Prostate gland (tissue), 2 donors: Measurements from ENCODE around the gene FBXL13. TPM values are rescaled to one million over a fixed set of nuclear protein-coding genes. Genes with fewer than 3 reads are reported as not detected.

Experiments used
- DNase-seq: peaks from one replicate; pipeline ENCODE4 v3.0.0-alpha.2; 2019; ENCODE audit warnings: low spot score
- H3K27ac ChIP-seq, 2 donors: fragments of 200-600 bp; sonication (generic); 2 replicates each; pipeline ENCODE4 v1.5.1; 2017 to 2019
- H3K27me3 ChIP-seq: fragments of 200-600 bp; sonication (generic); replicated peaks from 2 replicates; pipeline ENCODE4 v1.5.1; 2019; ENCODE audit not compliant: insufficient read depth
- H3K36me3 ChIP-seq, 2 donors: fragments of 200-600 bp; sonication (generic); 1 replicate in 1 of 2; 2 replicates in 1 of 2; pipeline versions ENCODE4 v1.5.1 to v1.8.1; 2017 to 2019
- H3K4me1 ChIP-seq: fragments of 200-600 bp; sonication (generic); replicated peaks from 2 replicates; pipeline ENCODE4 v1.5.1; 2019
- H3K4me3 ChIP-seq, 2 donors: fragments of 200-600 bp; sonication (generic); 2 replicates each; pipeline ENCODE4 v1.5.1; 2017 to 2019
- H3K9me3 ChIP-seq: fragments of 200-600 bp; sonication (generic); 2 replicates; pipeline ENCODE4 v1.5.1; 2017
- POLR2A ChIP-seq: fragments of 450-650 bp; IDR thresholded peaks from one replicate; pipeline ENCODE4 v1.6.1; 2016; ENCODE audit warnings: antibody characterized with exemption, mild to moderate bottlenecking
- POLR2AphosphoS5 ChIP-seq: sonication (generic); formaldehyde crosslinking; IDR thresholded peaks from one replicate; pipeline ENCODE4 v1.6.1; 2017; ENCODE audit warnings: antibody characterized with exemption
- WGBS: methylation state at CpG from one replicate; pipeline ENCODE4 v1.1.5; 2018; 5-methylcytosine and 5-hydroxymethylcytosine counted together
- intact Hi-C: fragments of 100-400 bp; cut with DNase I; formaldehyde crosslinking; loops from one replicate; pipeline ENCODE4 v1.14.2; 2022
- total RNA-seq, 2 donors: library from RNA; depleted of rRNA; stranded (reverse); fragments of >200 nt; gene quantifications; one replicate each; pipeline ENCODE4 v1.1.0, GENCODE V29; 2016
- TF ChIP-seq, protein P1 (sequence below), 4 experiments: fragments of 200-600 bp in 2 of 4; fragments of 450-650 bp in 2 of 4; sonication (generic) in 2 of 4; IDR thresholded peaks; 1 replicate in 3 of 4; 2 replicates in 1 of 4; pipeline ENCODE4 v1.5.1; 2016 to 2019; ENCODE audit warnings: antibody characterized with exemption in 4 of 4, mild to moderate bottlenecking in 2 of 4, moderate library complexity in 2 of 4

The FBXL13 gene
- total RNA-seq, 2 donors from 2014 or later, result 2.6 to 5.4 TPM

DNA sequence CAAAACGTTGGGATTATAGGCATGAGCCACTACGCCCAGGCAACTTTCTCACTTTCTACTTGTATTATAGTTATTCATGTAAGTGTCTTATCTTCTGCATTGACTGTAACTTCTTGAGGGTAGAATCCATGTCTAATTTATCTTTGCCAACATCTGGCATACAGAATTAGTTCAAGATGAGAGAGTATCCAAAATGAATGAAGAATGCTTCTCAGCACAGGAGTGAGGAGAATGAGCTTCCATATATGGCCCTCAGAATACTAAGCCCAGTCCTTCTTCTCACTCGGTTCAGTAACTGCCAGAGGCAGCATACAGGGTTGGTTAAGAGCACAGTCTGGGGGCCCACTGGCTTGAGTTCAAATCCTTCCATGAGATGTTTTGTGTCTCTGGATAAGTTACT, 236.8 kb downstream of the FBXL13 start:
- H3K4me3 ChIP-seq, result no peak overlapping the region
- 82% methylated on average over 3 of the region's 3 CpGs for WGBS
- H3K36me3 ChIP-seq, result no peaks in the 10 kb centered on the region
- DNase-seq, result no peak
- no peak for TF ChIP-seq POLR2AphosphoS5
- TF ChIP-seq, protein P1, sequence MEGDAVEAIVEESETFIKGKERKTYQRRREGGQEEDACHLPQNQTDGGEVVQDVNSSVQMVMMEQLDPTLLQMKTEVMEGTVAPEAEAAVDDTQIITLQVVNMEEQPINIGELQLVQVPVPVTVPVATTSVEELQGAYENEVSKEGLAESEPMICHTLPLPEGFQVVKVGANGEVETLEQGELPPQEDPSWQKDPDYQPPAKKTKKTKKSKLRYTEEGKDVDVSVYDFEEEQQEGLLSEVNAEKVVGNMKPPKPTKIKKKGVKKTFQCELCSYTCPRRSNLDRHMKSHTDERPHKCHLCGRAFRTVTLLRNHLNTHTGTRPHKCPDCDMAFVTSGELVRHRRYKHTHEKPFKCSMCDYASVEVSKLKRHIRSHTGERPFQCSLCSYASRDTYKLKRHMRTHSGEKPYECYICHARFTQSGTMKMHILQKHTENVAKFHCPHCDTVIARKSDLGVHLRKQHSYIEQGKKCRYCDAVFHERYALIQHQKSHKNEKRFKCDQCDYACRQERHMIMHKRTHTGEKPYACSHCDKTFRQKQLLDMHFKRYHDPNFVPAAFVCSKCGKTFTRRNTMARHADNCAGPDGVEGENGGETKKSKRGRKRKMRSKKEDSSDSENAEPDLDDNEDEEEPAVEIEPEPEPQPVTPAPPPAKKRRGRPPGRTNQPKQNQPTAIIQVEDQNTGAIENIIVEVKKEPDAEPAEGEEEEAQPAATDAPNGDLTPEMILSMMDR (IDR thresholded peaks at IDR 0.05), result no peak
- no peak for TF ChIP-seq POLR2A
- H3K4me1 ChIP-seq, result no peaks in the 10 kb centered on the region
- H3K27ac ChIP-seq, result no peak overlapping the region
- intact Hi-C loops, result no loop called here
- H3K27me3 ChIP-seq, result no peaks in the 10 kb centered on the region
- no peaks in the 10 kb centered on the region for H3K9me3 ChIP-seq

DNA sequence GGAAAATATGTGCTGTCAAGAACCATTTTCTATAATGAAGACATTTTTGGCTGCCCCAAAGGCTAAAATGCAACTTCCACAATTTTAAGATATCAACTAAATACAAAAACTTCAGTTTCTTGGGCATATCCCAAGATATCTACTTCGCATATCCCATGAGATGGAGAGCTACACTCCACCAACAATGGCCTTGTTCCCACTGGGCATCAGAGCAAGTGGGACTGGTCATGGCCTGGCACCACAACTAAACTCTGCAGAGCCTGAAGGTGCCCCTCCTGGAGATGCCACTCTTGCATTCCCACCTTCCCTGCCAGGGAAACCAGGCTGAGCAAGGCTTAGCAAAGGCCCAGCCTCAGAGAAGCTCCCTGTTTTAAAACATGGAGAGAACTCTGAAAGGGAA, 237.6 kb downstream of the FBXL13 start:
- TF ChIP-seq, protein P1 (IDR thresholded peaks at IDR 0.05), result no peak
- no peak for TF ChIP-seq POLR2A
- no peak for TF ChIP-seq POLR2AphosphoS5
- no peaks in the 10 kb centered on the region for H3K4me1 ChIP-seq
- H3K9me3 ChIP-seq, result no peaks in the 10 kb centered on the region
- H3K27me3 ChIP-seq, result no peaks in the 10 kb centered on the region
- no peak for DNase-seq
- no peak overlapping the region for H3K4me3 ChIP-seq
- WGBS, result 100% methylated on average over 1 of the region's 1 CpG
- H3K27ac ChIP-seq, result no peak overlapping the region
- intact Hi-C loops, result no loop called here
- H3K36me3 ChIP-seq, result no peaks in the 10 kb centered on the region

DNA sequence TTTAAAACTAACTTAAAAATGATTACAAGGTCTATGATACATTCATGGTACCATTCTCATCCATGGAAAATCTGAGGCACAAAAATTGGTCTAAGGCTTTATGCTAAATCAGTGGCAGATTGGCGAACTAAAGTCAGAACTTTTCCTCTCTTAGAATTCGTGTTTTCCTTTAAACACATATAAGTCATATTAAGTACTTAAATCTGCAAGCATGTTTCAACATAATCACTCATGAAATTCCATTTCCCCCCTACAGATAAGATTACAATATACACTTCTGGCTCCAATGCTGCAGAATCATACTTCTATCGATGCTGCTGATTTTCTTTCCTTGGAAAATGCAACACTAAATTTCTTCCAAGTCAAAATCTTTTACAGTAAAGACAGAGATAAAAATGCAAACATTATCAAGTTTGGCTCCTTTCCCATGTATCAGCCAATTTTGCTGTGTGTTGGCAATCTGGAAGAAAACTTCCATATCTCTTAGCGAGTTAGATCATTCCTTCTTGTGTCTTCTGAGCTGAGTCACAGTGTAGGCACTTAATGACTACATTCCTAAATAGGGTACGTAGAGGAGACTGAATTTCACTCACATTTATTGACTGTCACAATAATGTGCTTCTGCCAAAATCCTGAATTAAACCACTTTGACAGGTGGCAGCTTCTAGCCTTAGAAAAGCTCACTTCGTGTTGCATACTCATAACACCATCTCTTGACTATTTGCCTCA, 238.2 kb downstream of the FBXL13 start:
- intact Hi-C loops, result no loop called here
- WGBS, result 83% methylated on average over 6 of the region's 6 CpGs
- Histone ChIP-seq H3K4me1 (no peaks in the 10 kb centered on the region), H3K36me3 (no peaks in the 10 kb centered on the region), H3K27ac (no peak overlapping the region), H3K4me3 (no peak overlapping the region), H3K27me3 (no peaks in the 10 kb centered on the region), H3K9me3 (no peaks in the 10 kb centered on the region)
- TF ChIP-seq, protein P1 (IDR thresholded peaks at IDR 0.05), result no peak
- TF ChIP-seq POLR2AphosphoS5 (no peak), POLR2A (no peak)
- DNase-seq, result no peak

DNA sequence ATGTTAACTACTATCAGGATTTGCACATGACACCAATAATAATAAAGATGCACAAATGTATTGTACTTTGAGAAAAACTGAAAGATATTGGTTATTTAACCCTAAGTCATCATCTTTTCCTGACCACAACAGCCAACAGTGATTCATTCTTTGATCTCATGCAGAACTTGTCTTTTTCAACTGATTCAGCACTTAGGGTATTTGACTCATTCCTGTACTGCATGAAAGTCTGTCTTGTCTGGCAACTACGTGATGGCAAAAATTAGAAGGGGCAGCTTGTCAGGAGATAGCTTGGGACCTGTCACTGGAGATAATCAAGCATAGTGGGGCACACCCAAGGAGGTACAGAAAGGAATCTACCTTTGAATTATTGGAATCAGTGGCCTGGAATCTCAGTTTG, 239.6 kb downstream of the FBXL13 start:
- H3K27me3 ChIP-seq, result no peaks in the 10 kb centered on the region

DNA sequence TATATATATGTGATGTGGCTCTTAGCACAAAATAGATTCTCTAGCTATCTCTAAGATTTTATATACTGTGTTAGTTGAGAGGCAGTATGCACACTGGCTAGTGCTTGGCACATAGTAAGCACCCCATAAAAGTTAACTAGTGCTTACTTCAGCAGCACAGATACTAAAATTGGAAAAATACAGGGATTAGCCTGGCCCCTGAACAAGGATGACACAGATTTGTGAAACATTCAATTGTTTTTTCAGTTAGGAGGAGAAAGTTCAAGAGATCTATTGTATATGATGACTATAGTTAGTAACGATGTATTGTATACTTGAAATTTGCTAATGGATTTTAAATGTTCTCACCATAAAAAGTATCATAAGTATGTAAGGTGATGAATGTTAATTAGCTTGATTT, 240.1 kb downstream of the FBXL13 start:
- Histone ChIP-seq H3K4me1 (no peaks in the 10 kb centered on the region), H3K36me3 (no peaks in the 10 kb centered on the region), H3K4me3 (no peak overlapping the region), H3K27ac (no peak overlapping the region), H3K9me3 (no peaks in the 10 kb centered on the region), H3K27me3 (no peaks in the 10 kb centered on the region)
- intact Hi-C loops, result no loop called here
- TF ChIP-seq, protein P1 (IDR thresholded peaks at IDR 0.05), result no peak
- TF ChIP-seq POLR2A (no peak), POLR2AphosphoS5 (no peak)
- 87% methylated on average over 1 of the region's 1 CpG for WGBS
- DNase-seq, result no peak

More for the DNA sequence above, 239.6 kb downstream of the FBXL13 start:
- Histone ChIP-seq H3K4me1 (no peaks in the 10 kb centered on the region), H3K9me3 (no peaks in the 10 kb centered on the region), H3K4me3 (no peak overlapping the region), H3K36me3 (no peaks in the 10 kb centered on the region), H3K27ac (no peak overlapping the region)
- WGBS, result 78% methylated on average over 1 of the region's 1 CpG
- intact Hi-C loops, result no loop called here
- no peak for TF ChIP-seq POLR2A
- TF ChIP-seq, protein P1 (IDR thresholded peaks at IDR 0.05), result no peak
- TF ChIP-seq POLR2AphosphoS5, result no peak
- DNase-seq, result no peak
